ENCODE data around the gene CIDEC. TPM values are rescaled to one million over a fixed set of nuclear protein-coding genes. Genes with fewer than 3 reads are reported as not detected.

Gene CIDEC
- total and polyA plus RNA-seq, 2 of the 13 experiments (the other 11 are each of a cell fraction or from before 2014, with no cell fraction given), result 2.5 to 10.4 TPM

GRCh38 chr3:9915254-9916141, 35.4 kb upstream of the CIDEC start (continued):
- TF ChIP-seq KMT2B (CRISPR knock-in tag; IDR thresholded peaks at IDR 0.05), result peak; percentile 80; the same call in 1 of the 2 replicates
- TF ChIP-seq NFYB (CRISPR knock-in tag; IDR thresholded peaks at IDR 0.05), result no peak
- peak; percentile 85; the same call in 1 of the 2 replicates for TF ChIP-seq LBX2 (CRISPR knock-in tag; IDR thresholded peaks at IDR 0.05; ENCODE audit: borderline replicate concordance)
- 0 out of 2 replicates have a peak, but pooled peaks have one; percentile 81 for TF ChIP-seq NKX3-1 (CRISPR knock-in tag; IDR thresholded peaks at IDR 0.05)
- no peak for TF ChIP-seq ZBTB33 (CRISPR knock-in tag; IDR thresholded peaks at IDR 0.05)
- peak; percentile 35; the same call in 1 of the 2 replicates for TF ChIP-seq CCDC6 (CRISPR knock-in tag; IDR thresholded peaks at IDR 0.05)
- peak; percentile 93; the same call in 1 of the 2 replicates for TF ChIP-seq ZFP82 (CRISPR knock-in tag; IDR thresholded peaks at IDR 0.05; ENCODE audit: borderline replicate concordance)
- peak; percentile 75; the same call in 1 of the 2 replicates for TF ChIP-seq ZNF691 (CRISPR knock-in tag; IDR thresholded peaks at IDR 0.05; ENCODE audit: borderline replicate concordance, low read depth)
- TF ChIP-seq MEIS1 (CRISPR knock-in tag; IDR thresholded peaks at IDR 0.05; ENCODE audit: borderline replicate concordance), result no peak
- TF ChIP-seq IRF2 (CRISPR knock-in tag; IDR thresholded peaks at IDR 0.05), result peak; percentile 67; the same call in 1 of the 2 replicates
- peak; percentile 87 for TF ChIP-seq NR0B2 (CRISPR knock-in tag; IDR thresholded peaks at IDR 0.05)
- TF ChIP-seq ZBTB21 (CRISPR knock-in tag; IDR thresholded peaks at IDR 0.05), result 0 out of 2 replicates have a peak, but pooled peaks have one; percentile 9
- peak; percentile 84 for TF ChIP-seq ZNF441 (CRISPR knock-in tag; IDR thresholded peaks at IDR 0.05; ENCODE audit: borderline replicate concordance)
- 0 out of 2 replicates have a peak, but pooled peaks have one; percentile 31 for TF ChIP-seq MIXL1 (CRISPR knock-in tag; IDR thresholded peaks at IDR 0.05)
- peak; percentile 65; the same call in 1 of the 2 replicates for TF ChIP-seq TMF1 (CRISPR knock-in tag; IDR thresholded peaks at IDR 0.05; ENCODE audit: low read depth)
- 0 out of 2 replicates have a peak, but pooled peaks have one; percentile 33 for TF ChIP-seq HDAC2 (CRISPR knock-in tag; IDR thresholded peaks at IDR 0.05)
- TF ChIP-seq ELF1 (CRISPR knock-in tag; IDR thresholded peaks at IDR 0.05), result peak; percentile 72
- peak; percentile 49 for TF ChIP-seq ZNF589 (CRISPR knock-in tag; conservative IDR thresholded peaks at IDR 0.05)
- no peak for TF ChIP-seq GMEB2 (CRISPR knock-in tag; IDR thresholded peaks at IDR 0.05; ENCODE audit: low read depth)

Data from HepG2 (cell line).